MCF 10A (cell line): ENCODE results near the gene MYOM1. TPM values are rescaled to one million over a fixed set of nuclear protein-coding genes. Genes with fewer than 3 reads are reported as not detected.
"Not testable (repeated sequence)": the region's sequence is repeated elsewhere in the genome, so short reads cannot be mapped to it uniquely, and the experiment has no call there.

Source experiments
- BruUV-seq: library from RNA; stranded (reverse); fragments of 400-500 nt; replicated peaks from 2 replicates; lab custom pipeline; 2021; lab: Mats Ljungman, UMichigan
- CTCF ChIA-PET: fragments of 300-600 bp; sonication (Branson Sonifier 250); formaldehyde crosslinking; extraction: SDS; loops from one replicate; lab custom pipeline; 2021; ENCODE audit warnings: antibody characterized with exemption, inconsistent platforms; lab: Yijun Ruan, JAX
- POLR2A ChIA-PET: fragments of 300-600, 350-650 bp; sonication (Branson Sonifier 250); formaldehyde crosslinking; extraction: SDS; loops from one replicate; lab custom pipeline; 2020; ENCODE audit warnings: antibody characterized with exemption, inconsistent platforms; lab: Yijun Ruan, JAX
- DNase-seq: peaks from one replicate; pipeline ENCODE4 v3.0.0-alpha.2; 2018; ENCODE audit not compliant: unreplicated experiment
- H3K27ac Mint-ChIP-seq: one replicate; pipeline ENCODE4 v1.8.0; 2022; ENCODE audit warnings: mild to moderate bottlenecking, low read depth, mixed read lengths; ENCODE audit not compliant: unreplicated experiment
- H3K27me3 Mint-ChIP-seq: one replicate; pipeline ENCODE4 v1.8.0; 2022; ENCODE audit warnings: mixed read lengths; ENCODE audit not compliant: insufficient read depth, unreplicated experiment
- H3K36me3 Mint-ChIP-seq: one replicate; pipeline ENCODE4 v1.8.0; 2022; ENCODE audit warnings: mild to moderate bottlenecking, moderate library complexity, mixed read lengths; ENCODE audit not compliant: insufficient read depth, unreplicated experiment
- H3K4me1 Mint-ChIP-seq: one replicate; pipeline ENCODE4 v1.8.0; 2022; ENCODE audit warnings: mixed read lengths; ENCODE audit not compliant: insufficient read depth, unreplicated experiment
- H3K4me3 Mint-ChIP-seq: one replicate; pipeline ENCODE4 v1.8.0; 2022; ENCODE audit warnings: mild to moderate bottlenecking, moderate library complexity, mixed read lengths; ENCODE audit not compliant: unreplicated experiment
- H3K9me3 Mint-ChIP-seq: one replicate; pipeline ENCODE4 v1.8.0; 2022; ENCODE audit warnings: mixed read lengths; ENCODE audit not compliant: unreplicated experiment
- intact Hi-C: fragments of 100-400 bp; cut with micrococcal nuclease; formaldehyde crosslinking; loops from 2 replicates; pipeline ENCODE4 v1.14.1; 2022
- total RNA-seq: library from RNA; stranded (reverse); gene quantifications from 2 replicates; pipeline ENCODE4 v1.2.3, GENCODE V29; 2022
- TF ChIP-seq, protein P1 (sequence below): fragments of 200-600 bp; IDR thresholded peaks from one replicate; pipeline ENCODE4 v1.8.0; 2022; ENCODE audit warnings: antibody characterized with exemption, mild to moderate bottlenecking; ENCODE audit not compliant: unreplicated experiment

MYOM1 gene
- total RNA-seq, 1 experiment from 2014 or later: 0.21 TPM

DNA sequence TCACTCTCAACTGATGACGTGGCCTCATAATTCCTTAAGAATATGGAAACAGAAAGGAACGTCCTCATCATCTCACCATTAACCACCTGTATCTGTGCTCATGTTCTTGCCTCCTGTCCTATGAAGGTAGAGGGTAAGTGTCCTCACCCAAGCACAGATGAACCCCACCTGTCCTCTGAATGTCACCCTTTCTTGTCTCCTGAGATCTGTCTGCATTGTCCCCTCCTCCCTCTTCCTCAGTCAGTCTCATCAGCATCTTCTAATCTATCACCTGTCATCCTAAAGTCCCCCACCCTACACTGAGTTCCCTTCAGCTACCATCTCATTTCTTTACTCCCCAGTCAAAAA, 167.4 kb downstream of the MYOM1 start:
- ChIA-PET CTCF (no interaction called here), POLR2A (no interaction called here)
- H3K4me1 Mint-ChIP-seq: peaks cover 6% of the 10 kb centered on the region
- TF ChIP-seq, protein P1, sequence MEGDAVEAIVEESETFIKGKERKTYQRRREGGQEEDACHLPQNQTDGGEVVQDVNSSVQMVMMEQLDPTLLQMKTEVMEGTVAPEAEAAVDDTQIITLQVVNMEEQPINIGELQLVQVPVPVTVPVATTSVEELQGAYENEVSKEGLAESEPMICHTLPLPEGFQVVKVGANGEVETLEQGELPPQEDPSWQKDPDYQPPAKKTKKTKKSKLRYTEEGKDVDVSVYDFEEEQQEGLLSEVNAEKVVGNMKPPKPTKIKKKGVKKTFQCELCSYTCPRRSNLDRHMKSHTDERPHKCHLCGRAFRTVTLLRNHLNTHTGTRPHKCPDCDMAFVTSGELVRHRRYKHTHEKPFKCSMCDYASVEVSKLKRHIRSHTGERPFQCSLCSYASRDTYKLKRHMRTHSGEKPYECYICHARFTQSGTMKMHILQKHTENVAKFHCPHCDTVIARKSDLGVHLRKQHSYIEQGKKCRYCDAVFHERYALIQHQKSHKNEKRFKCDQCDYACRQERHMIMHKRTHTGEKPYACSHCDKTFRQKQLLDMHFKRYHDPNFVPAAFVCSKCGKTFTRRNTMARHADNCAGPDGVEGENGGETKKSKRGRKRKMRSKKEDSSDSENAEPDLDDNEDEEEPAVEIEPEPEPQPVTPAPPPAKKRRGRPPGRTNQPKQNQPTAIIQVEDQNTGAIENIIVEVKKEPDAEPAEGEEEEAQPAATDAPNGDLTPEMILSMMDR: no peak
- no peak for DNase-seq
- intact Hi-C loops: no loop called here
- H3K27me3 Mint-ChIP-seq: no peaks in the 10 kb centered on the region
- no peak overlapping the region for H3K27ac Mint-ChIP-seq
- peaks cover 7% of the 10 kb centered on the region for H3K36me3 Mint-ChIP-seq
- no peak overlapping the region for H3K4me3 Mint-ChIP-seq
- peaks cover 17% of the 10 kb centered on the region for H3K9me3 Mint-ChIP-seq
- BruUV-seq: no TSS peak

DNA sequence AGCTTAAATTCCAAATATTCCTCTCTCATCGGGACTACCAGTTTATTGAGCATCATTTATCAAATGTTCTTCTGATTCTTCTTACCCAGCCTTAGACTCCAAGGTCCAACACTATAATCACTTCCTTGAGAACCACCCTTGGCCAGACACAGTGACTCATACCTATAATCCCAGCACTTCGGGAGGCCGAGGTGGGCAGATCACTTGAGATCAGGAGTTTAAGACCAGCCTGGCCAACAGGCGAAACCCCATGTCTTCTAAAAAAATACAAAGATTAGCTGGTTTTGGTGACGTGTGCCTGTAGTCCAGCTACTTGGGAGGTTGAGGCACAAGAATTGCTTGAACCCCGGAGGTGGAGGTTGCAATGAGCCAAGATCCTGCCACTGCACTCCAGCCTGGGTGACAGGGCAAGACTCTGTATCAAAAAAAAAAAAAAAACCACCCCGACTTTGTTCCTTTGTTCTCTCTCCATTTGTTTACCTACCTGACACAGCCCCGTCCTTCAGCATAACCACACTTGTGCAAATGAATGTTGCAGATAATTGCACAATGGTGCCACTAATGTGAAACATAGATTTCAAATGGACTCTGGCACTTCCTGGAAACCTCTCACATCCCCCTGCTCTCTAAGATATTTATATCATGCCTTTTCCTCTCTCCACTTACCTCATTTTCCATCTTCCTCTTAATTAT, 167.9 kb downstream of the MYOM1 start:
- BruUV-seq: no TSS peak
- CTCF ChIA-PET: no interaction called here
- TF ChIP-seq, protein P1: no peak

DNA sequence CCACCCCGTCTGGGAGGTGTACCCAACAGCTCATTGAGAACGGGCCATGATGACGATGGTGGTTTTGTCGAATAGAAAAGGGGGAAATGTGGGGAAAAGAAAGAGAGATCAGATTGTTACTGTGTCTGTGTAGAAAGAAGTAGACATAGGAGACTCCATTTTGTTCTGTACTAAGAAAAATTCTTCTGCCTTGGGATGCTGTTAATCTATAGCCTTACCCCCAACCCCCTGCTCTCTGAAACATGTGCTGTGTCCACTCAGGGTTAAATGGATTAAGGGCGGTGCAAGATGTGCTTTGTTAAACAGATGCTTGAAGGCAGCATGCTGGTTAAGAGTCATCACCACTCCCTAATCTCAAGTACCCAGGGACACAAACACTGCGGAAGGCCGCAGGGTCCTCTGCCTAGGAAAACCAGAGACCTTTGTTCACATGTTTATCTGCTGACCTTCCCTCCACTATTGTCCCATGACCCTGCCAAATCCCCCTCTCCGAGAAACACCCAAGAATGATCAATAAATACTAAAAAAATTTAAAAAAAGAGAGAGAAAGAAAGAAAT, 169.8 kb downstream of the MYOM1 start:
- H3K4me1 Mint-ChIP-seq, CTCF ChIA-PET, POLR2A ChIA-PET, H3K36me3 Mint-ChIP-seq, H3K27ac Mint-ChIP-seq, BruUV-seq, H3K27me3 Mint-ChIP-seq, DNase-seq, intact Hi-C loops, H3K4me3 Mint-ChIP-seq: not testable (repeated sequence)
- H3K9me3 Mint-ChIP-seq: peaks cover 17% of the 10 kb centered on the region

More for the DNA sequence above, 167.9 kb downstream of the MYOM1 start:
- POLR2A ChIA-PET: no interaction called here
- peaks cover 7% of the 10 kb centered on the region for H3K36me3 Mint-ChIP-seq
- H3K27me3 Mint-ChIP-seq: no peaks in the 10 kb centered on the region
- no peak overlapping the region for H3K27ac Mint-ChIP-seq
- peaks cover 17% of the 10 kb centered on the region for H3K9me3 Mint-ChIP-seq
- intact Hi-C loops: no loop called here
- no peak overlapping the region for H3K4me3 Mint-ChIP-seq
- H3K4me1 Mint-ChIP-seq: peaks cover 6% of the 10 kb centered on the region
- DNase-seq: peak; percentile 32

DNA sequence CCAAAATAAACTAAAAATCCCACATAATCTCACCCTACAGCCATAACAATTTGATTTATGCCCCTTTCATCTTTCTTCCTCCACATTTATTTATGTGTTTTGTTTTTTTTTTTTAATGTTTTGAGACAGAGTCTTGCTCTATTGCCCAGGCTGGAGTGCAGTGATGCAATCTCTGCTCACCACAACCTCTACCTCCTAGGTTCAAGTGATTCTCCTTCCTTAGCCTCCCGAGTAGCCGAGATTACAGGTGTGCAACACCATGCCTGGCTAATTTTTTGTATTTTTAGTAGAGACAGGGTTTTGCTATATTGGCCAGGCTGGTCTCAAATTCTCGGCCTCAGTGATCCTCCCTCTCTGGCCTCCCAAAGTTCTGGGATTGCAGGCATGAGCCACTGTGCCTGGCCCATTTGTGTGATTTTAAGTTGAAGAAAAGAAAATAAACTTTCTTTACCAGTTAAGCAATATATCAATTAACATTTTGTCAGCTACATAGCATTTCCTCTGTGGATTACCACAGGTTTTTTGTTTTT, 170.9 kb downstream of the MYOM1 start:
- Mint-ChIP-seq H3K27ac (no peak overlapping the region), H3K27me3 (no peaks in the 10 kb centered on the region), H3K36me3 (no peaks in the 10 kb centered on the region), H3K4me1 (peaks cover 15% of the 10 kb centered on the region), H3K4me3 (no peak overlapping the region), H3K9me3 (peaks cover 9% of the 10 kb centered on the region)
- no TSS peak for BruUV-seq
- intact Hi-C loops: no loop called here
- POLR2A ChIA-PET: no interaction called here
- DNase-seq: no peak
- TF ChIP-seq, protein P1: no peak
- CTCF ChIA-PET: no interaction called here
